MM.1S (cell line): ENCODE results near the gene PLA2G10.
"Not testable (repeated sequence)": the region's sequence is repeated elsewhere in the genome, so short reads cannot be mapped to it uniquely, and the experiment has no call there.

Source experiments
- DNase-seq: peaks from one replicate; pipeline ENCODE4 v3.0.0-alpha.2; 2015
- H2AFZ ChIP-seq: fragments of 300-600 bp; sonication (generic); 2 replicates; pipeline ENCODE4 v1.6.0; 2016; ENCODE audit warnings: antibody characterized with exemption, low read length
- H3F3A ChIP-seq: fragments of 300-600 bp; sonication (generic); 2 replicates; pipeline ENCODE4 v1.6.1; 2016; ENCODE audit warnings: mild to moderate bottlenecking, antibody characterized with exemption, low read length, moderate library complexity, mixed read lengths; ENCODE audit not compliant: insufficient read depth
- H3K27ac ChIP-seq: fragments of 300-600 bp; sonication (generic); 2 replicates; pipeline ENCODE4 v1.5.1; 2016; ENCODE audit warnings: mild to moderate bottlenecking, low read length
- H3K27me3 ChIP-seq: fragments of 300-600 bp; sonication (generic); replicated peaks from 2 replicates; pipeline ENCODE4 v1.6.0; 2016; ENCODE audit warnings: low read length; ENCODE audit not compliant: insufficient read depth
- H3K36me3 ChIP-seq: fragments of 300-600 bp; sonication (generic); replicated peaks from 2 replicates; pipeline ENCODE4 v1.6.1; 2016; ENCODE audit warnings: mild to moderate bottlenecking, low read length, mixed read lengths; ENCODE audit not compliant: insufficient read depth
- H3K4me1 ChIP-seq: fragments of 300-600 bp; sonication (generic); 2 replicates; pipeline ENCODE4 v1.6.1; 2016; ENCODE audit warnings: low read length, mixed read lengths
- H3K4me2 ChIP-seq: fragments of 300-600 bp; sonication (generic); 2 replicates; pipeline ENCODE4 v1.6.0; 2016; ENCODE audit warnings: low read depth, low read length
- H3K4me3 ChIP-seq: fragments of 300-600 bp; sonication (generic); 2 replicates; pipeline ENCODE4 v1.5.1; 2016; ENCODE audit warnings: low read length, mixed read lengths
- H3K79me2 ChIP-seq: fragments of 300-600 bp; sonication (generic); 2 replicates; pipeline ENCODE4 v1.6.1; 2016; ENCODE audit warnings: mixed run types, low read length, mixed read lengths
- H3K9ac ChIP-seq: fragments of 300-600 bp; sonication (generic); 2 replicates; pipeline ENCODE4 v1.6.1; 2016; ENCODE audit warnings: low read length, mixed read lengths
- H3K9me2 ChIP-seq: fragments of 300-600 bp; sonication (generic); replicated peaks from 2 replicates; pipeline ENCODE4 v1.6.1; 2016; ENCODE audit warnings: mild to moderate bottlenecking, low read length, mixed read lengths; ENCODE audit not compliant: insufficient read depth
- H3K9me3 ChIP-seq: fragments of 300-600 bp; sonication (generic); replicated peaks from 2 replicates; pipeline ENCODE4 v1.6.1; 2016; ENCODE audit warnings: mild to moderate bottlenecking, low read length, mixed read lengths; ENCODE audit not compliant: insufficient read depth
- H4K20me1 ChIP-seq: fragments of 300-600 bp; sonication (generic); 2 replicates; pipeline ENCODE4 v1.6.1; 2016; ENCODE audit warnings: mild to moderate bottlenecking, low read length, moderate library complexity, mixed read lengths; ENCODE audit not compliant: insufficient read depth
- CTCF ChIP-seq: fragments of 300-600 bp; sonication (generic); IDR thresholded peaks from 2 replicates; pipeline ENCODE4 v1.5.1; 2016; ENCODE audit warnings: antibody characterized with exemption, low read length, mixed read lengths
- EZH2 ChIP-seq: fragments of 300-600 bp; sonication (generic); optimal IDR thresholded peaks from 2 replicates; pipeline ENCODE3; 2017; ENCODE audit warnings: low read depth, mild to moderate bottlenecking, antibody characterized with exemption, low read length, mixed read lengths
- EZH2phosphoT487 ChIP-seq: fragments of 300-600 bp; sonication (generic); IDR thresholded peaks from 2 replicates; pipeline ENCODE4 v1.6.1; 2018; ENCODE audit warnings: antibody characterized with exemption, low read length

PLA2G10 gene

GRCh38 chr16:14701859-14702258, 7.8 kb upstream of the PLA2G10 start:
- H2AFZ ChIP-seq, H3K27ac ChIP-seq, H3K36me3 ChIP-seq, H3K79me2 ChIP-seq, H3K9ac ChIP-seq, H3K4me3 ChIP-seq, H3K27me3 ChIP-seq, H3K4me2 ChIP-seq, H3K9me3 ChIP-seq, DNase-seq, H3K4me1 ChIP-seq, H3K9me2 ChIP-seq, H4K20me1 ChIP-seq, H3F3A ChIP-seq: not testable (repeated sequence)

GRCh38 chr16:14685870-14686793, 8.0 kb downstream of the PLA2G10 start:
- not testable (repeated sequence) for H3F3A ChIP-seq, H3K4me2 ChIP-seq, H3K27me3 ChIP-seq, H3K9me3 ChIP-seq, H2AFZ ChIP-seq, H3K79me2 ChIP-seq, H3K36me3 ChIP-seq, H3K27ac ChIP-seq, H4K20me1 ChIP-seq, H3K4me3 ChIP-seq, H3K9me2 ChIP-seq, H3K9ac ChIP-seq, DNase-seq, H3K4me1 ChIP-seq

- Histone ChIP-seq H3K9me3 (no peaks in the 10 kb centered on the region), H3K9ac (no peak overlapping the region), H2AFZ (no peak overlapping the region), H3K9me2 (no peaks in the 10 kb centered on the region), H3K4me3 (no peak overlapping the region), H3K4me2 (no peak overlapping the region), H3F3A (no peaks in the 10 kb centered on the region), H3K27me3 (no peaks in the 10 kb centered on the region), H3K4me1 (no peaks in the 10 kb centered on the region), H3K79me2 (no peaks in the 10 kb centered on the region), H3K36me3 (no peaks in the 10 kb centered on the region), H4K20me1 (no peaks in the 10 kb centered on the region), H3K27ac (no peak overlapping the region)
- TF ChIP-seq CTCF (no peak), EZH2phosphoT487 (no peak), EZH2 (no peak)
- DNase-seq, result no peak
Measured at GRCh38 chr16:14682121-14682520, 12.0 kb downstream of the PLA2G10 start.

GRCh38 chr16:14681115-14681514, 13.0 kb downstream of the PLA2G10 start:
- no peaks in the 10 kb centered on the region for H3K9me2 ChIP-seq

GRCh38 chr16:14680396-14680795, 13.7 kb downstream of the PLA2G10 start:
- not testable (repeated sequence) for H3K9me2 ChIP-seq, H2AFZ ChIP-seq, H3K79me2 ChIP-seq, H3F3A ChIP-seq, H3K27me3 ChIP-seq, H3K4me2 ChIP-seq, H3K4me3 ChIP-seq, H3K36me3 ChIP-seq, DNase-seq, H3K4me1 ChIP-seq, H3K9ac ChIP-seq, H4K20me1 ChIP-seq, H3K9me3 ChIP-seq, H3K27ac ChIP-seq

More at GRCh38 chr16:14681115-14681514, 13.0 kb downstream of the PLA2G10 start:
- Histone ChIP-seq H3F3A (no peaks in the 10 kb centered on the region), H3K27me3 (no peaks in the 10 kb centered on the region), H3K36me3 (no peaks in the 10 kb centered on the region), H3K9me3 (no peaks in the 10 kb centered on the region), H3K79me2 (no peaks in the 10 kb centered on the region), H3K4me1 (no peaks in the 10 kb centered on the region), H3K4me3 (no peak overlapping the region), H4K20me1 (no peaks in the 10 kb centered on the region), H3K27ac (no peak overlapping the region), H3K4me2 (no peak overlapping the region), H2AFZ (no peak overlapping the region), H3K9ac (no peak overlapping the region)
- no peak for DNase-seq
- TF ChIP-seq EZH2 (no peak), CTCF (no peak), EZH2phosphoT487 (no peak)
